LoVo (cell line): ENCODE measurements around the gene MYBPC3.
"Not testable (repeated sequence)": the region's sequence is repeated elsewhere in the genome, so short reads cannot be mapped to it uniquely, and the experiment has no call there.

Experiments used
- DNase-seq: peaks from one replicate; pipeline ENCODE4 v3.0.0-alpha.2; 2016; ENCODE audit warnings: low spot score

Gene MYBPC3

DNA sequence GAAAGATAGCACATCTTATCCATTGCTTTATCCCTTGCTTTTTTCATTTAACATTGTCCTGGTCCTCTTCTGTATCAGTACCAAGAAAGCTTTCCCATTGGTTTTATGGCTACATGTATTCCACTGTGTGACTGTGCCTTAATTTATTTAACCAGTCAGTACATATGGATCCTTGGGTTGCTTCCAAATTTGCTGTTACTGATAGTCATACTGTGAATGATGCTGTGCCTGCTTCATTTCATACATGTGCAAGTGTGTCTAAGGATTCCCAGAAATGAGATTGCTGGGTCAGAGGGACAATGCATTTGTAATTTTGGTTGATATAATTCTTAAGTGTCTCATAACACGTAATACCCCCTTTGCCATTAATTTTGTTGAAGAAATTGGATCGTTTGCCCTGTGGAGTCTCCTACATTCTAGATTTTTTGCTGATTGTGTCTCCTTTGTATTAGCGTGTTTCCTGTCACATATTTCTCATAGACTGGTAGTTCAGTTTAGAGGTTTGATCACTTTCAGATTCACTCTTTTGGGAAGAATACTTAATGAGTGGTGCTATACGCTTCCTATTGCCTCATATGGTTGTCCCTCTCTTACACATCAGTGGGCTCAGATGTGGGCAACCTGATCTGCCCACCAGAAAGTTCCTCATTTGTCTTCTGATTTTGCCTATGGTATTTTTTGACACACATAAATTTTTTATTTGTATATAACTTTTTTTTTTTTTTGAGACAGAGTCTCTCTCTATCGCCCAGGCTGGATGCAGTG is 35.3 kb downstream of the MYBPC3 start:
- DNase-seq: no peak

DNA sequence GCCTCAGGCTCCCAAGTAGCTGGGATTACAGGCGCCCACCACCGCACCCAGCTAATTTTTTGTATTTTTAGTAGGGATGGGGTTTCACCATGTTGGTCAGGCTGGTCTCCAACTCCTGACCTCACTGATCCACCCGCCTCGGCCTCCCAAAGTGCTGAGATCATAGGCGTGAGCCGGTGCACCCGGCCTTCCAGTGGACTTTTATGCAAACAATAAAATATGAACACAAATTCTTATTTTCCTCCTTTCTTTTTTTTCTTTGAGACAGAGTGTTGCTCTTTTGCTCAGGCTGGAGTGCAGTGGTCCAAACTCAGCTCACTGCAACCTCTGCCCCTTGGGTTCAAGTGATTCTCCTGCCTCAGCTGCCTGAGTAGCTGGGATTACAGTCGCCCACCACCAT is 36.0 kb downstream of the MYBPC3 start:
- not testable (repeated sequence) for DNase-seq

DNA sequence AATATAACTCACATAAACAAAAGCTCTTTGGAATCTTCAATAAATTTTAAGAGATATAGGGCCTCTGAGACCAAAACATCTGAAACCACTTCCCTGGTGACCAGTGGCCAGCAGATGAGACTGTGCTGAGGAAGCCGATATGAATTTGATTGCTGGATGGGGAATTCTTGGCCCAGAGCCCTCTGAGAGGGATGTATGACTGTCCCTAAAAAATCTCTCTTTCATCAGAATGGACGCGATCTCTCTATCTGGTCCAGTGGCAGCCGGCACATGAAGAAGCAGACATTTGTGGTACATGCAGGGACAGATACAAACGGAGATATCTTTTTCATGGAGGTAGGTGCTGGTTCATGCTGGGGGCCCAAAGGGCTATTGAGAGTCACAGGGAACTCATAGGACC is 37.5 kb downstream of the MYBPC3 start:
- no peak for DNase-seq

GRCh38 chr11:47308050-47308823 is 44.3 kb downstream of the MYBPC3 start:
- DNase-seq: no peak

- no peak for DNase-seq
Observed at GRCh38 chr11:47306484-47306844, 46.0 kb downstream of the MYBPC3 start.

- DNase-seq: no peak
Observed at GRCh38 chr11:47305734-47306483, 46.6 kb downstream of the MYBPC3 start.

- no peak for DNase-seq
Observed at GRCh38 chr11:47302853-47303252, 49.6 kb downstream of the MYBPC3 start.

DNA sequence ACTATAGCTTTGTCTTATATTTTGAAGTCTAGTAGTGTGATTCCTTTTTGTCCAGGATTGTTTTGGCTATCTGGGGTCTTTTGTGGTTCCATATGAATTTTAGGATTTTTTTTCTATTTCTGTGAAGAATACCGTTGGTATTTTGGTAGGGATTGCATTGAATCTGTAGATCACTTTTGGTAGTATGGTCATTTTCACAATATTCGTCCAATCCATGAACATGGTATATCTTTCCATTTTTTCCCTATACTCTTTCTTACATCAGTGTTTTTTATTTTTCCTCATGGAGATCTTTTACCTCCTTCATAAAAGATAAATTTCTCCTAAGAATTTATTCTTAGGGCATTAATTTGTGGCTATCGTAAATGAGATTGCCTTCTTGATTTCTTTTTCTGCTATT is 53.4 kb downstream of the MYBPC3 start:
- DNase-seq: no peak

DNA sequence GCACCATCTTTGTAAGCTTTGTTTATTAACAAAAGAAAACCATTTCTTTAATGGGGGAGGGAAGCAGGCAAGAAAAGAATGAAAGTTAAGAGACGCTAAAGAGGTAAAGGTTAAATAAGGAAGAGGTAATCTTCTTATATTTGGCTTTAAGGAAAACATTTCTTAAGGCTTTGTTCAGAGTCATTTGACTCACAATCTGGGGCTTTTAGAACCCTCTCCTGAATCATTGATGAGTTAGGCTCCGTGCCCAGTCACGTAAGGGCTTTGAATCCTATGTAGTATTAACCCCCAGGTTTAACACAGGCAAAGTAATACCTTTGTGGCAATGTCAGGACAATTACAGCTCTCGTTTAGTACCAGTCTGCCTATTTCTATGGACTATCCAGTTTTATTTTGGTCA is 56.5 kb downstream of the MYBPC3 start:
- no peak for DNase-seq

- DNase-seq: no peak
Observed at GRCh38 chr11:47295385-47295784, 57.1 kb downstream of the MYBPC3 start.

DNA sequence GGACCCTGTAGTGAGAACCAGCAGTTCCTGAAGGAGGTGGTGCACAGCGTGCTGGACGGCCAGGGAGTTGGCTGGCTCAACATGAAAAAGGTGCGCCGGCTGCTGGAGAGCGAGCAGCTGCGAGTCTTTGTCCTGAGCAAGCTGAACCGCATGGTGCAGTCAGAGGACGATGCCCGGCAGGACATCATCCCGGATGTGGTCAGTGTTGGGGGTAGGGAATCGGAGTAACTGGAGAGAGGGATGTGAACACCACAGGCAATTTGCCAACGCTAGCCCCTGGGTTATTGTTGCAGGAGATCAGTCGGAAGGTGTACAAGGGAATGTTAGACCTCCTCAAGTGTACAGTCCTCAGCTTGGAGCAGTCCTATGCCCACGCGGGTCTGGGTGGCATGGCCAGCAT is 62.6 kb downstream of the MYBPC3 start:
- no peak for DNase-seq

- DNase-seq: no peak
Observed at GRCh38 chr11:47288066-47288465, 64.4 kb downstream of the MYBPC3 start.

DNA sequence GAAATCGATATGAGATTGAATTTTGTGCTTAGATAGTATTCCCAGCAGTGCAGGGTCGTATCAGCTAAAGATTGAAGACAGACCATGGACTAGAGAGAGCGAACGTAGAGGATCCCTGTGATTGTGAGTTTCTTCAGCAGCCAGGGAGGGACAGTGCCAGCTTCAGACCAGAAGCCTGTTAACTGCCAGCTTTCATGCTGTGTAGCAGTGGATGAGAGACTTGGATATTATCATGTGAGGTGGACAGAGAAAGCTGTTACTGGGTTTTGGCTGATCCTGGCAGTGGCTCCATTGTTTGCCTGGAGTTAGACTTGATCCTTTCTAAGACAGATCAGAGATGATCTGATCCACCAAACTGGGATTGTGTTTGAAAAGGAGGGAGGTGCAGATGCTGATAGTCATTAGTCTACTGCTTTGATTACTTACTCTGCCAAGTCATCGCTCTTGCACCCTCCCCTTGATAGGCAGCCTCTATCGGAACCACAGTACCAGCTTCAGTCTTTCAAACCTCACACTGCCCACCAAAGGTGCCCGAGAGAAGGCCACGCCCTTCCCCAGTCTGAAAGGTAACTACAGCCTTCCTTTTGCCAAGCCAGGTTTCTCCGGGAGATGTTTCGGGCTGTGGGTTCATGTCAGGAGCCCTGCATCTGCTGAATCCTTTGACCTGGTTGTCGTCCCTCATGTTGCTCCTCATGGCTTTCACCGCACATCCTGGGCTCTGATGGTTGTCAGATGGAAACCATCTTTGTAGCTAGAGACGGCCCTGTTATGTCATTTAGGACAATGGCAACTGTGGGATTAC is 66.3 kb downstream of the MYBPC3 start:
- no peak for DNase-seq

DNA sequence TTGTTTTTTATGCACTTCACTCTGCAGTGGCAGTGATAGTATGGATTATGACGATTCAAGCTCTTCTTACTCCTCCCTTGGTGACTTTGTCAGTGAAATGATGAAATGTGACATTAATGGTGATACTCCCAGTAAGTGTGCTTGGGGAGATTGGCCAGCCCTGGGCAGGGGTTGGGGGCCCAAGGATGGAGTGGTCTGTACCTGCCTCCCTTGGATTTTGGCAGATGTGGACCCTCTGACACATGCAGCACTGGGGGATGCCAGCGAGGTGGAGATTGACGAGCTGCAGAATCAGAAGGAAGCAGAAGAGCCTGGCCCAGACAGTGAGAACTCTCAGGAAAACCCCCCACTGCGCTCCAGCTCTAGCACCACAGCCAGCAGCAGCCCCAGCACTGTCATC is 68.4 kb downstream of the MYBPC3 start:
- no peak for DNase-seq

GRCh38 chr11:47282462-47282861 is 70.0 kb downstream of the MYBPC3 start:
- DNase-seq: no peak
